Loucy (cell line): ENCODE data around the gene NLGN1.

Experiments
- H2AFZ ChIP-seq: fragments of 200-600 bp; sonication (generic); 2 replicates; pipeline ENCODE4 v1.6.0; 2016; ENCODE audit warnings: antibody characterized with exemption, mild to moderate bottlenecking, low read length, moderate library complexity
- H3F3A ChIP-seq: fragments of 200-600 bp; 2 replicates; pipeline ENCODE4 v1.6.0; 2016; ENCODE audit warnings: antibody characterized with exemption, low read depth, mild to moderate bottlenecking
- H3K27me3 ChIP-seq: fragments of 200-600 bp; sonication (generic); 2 replicates; pipeline ENCODE4 v1.6.1; 2014; ENCODE audit warnings: low read length, mild to moderate bottlenecking; ENCODE audit not compliant: insufficient read depth, poor library complexity, severe bottlenecking
- H3K36me3 ChIP-seq: fragments of 200-600 bp; sonication (generic); 2 replicates; pipeline ENCODE4 v1.6.1; 2016; ENCODE audit warnings: low read length; ENCODE audit not compliant: insufficient read depth
- H3K4me1 ChIP-seq: fragments of 200-600 bp; sonication (generic); 2 replicates; pipeline ENCODE4 v1.5.1; 2014; ENCODE audit warnings: low read length, mild to moderate bottlenecking; ENCODE audit not compliant: insufficient read depth, poor library complexity, severe bottlenecking
- H3K4me2 ChIP-seq: fragments of 200-600 bp; sonication (generic); 2 replicates; pipeline ENCODE4 v1.6.0; 2014; ENCODE audit warnings: antibody characterized with exemption, low read length, low read depth, mild to moderate bottlenecking; ENCODE audit not compliant: poor library complexity, severe bottlenecking
- H3K4me3 ChIP-seq: fragments of 200-600 bp; sonication (generic); 2 replicates; pipeline ENCODE4 v1.5.1; 2014; ENCODE audit warnings: low read length, mild to moderate bottlenecking, mixed read lengths; ENCODE audit not compliant: poor library complexity, severe bottlenecking
- H3K79me2 ChIP-seq: fragments of 200-600 bp; sonication (generic); 2 replicates; pipeline ENCODE4 v1.6.1; 2014; ENCODE audit warnings: low read length; ENCODE audit not compliant: insufficient read depth
- H3K9ac ChIP-seq: fragments of 200-600 bp; sonication (generic); 2 replicates; pipeline ENCODE4 v1.6.0; 2014; ENCODE audit warnings: mild to moderate bottlenecking, low read depth, low read length, moderate library complexity; ENCODE audit not compliant: poor library complexity, severe bottlenecking
- H3K9me2 ChIP-seq: fragments of 200-600 bp; sonication (generic); replicated peaks from 2 replicates; pipeline ENCODE4 v1.6.1; 2016; ENCODE audit warnings: low read depth, low read length, mixed read lengths
- H3K9me3 ChIP-seq: fragments of 200-600 bp; sonication (generic); 2 replicates; pipeline ENCODE4 v1.6.1; 2014; ENCODE audit warnings: mild to moderate bottlenecking, antibody characterized with exemption, low read length, low read depth; ENCODE audit not compliant: insufficient read depth
- H4K20me1 ChIP-seq: fragments of 200-600 bp; sonication (generic); 2 replicates; pipeline ENCODE4 v1.6.0; 2014; ENCODE audit warnings: antibody characterized with exemption, low read length, mild to moderate bottlenecking; ENCODE audit not compliant: insufficient read depth, poor library complexity, severe bottlenecking
- EZH2phosphoT487 ChIP-seq: fragments of 200-600 bp; IDR thresholded peaks from 2 replicates; pipeline ENCODE4 v1.6.1; 2018; ENCODE audit warnings: antibody characterized with exemption, mild to moderate bottlenecking, moderate library complexity, borderline replicate concordance
- TF ChIP-seq, protein P1 (sequence below): fragments of 200-600 bp; sonication (generic); conservative IDR thresholded peaks from 2 replicates; pipeline ENCODE4 v1.5.1; 2014; ENCODE audit warnings: mild to moderate bottlenecking, antibody characterized with exemption, low read length

Gene NLGN1

DNA sequence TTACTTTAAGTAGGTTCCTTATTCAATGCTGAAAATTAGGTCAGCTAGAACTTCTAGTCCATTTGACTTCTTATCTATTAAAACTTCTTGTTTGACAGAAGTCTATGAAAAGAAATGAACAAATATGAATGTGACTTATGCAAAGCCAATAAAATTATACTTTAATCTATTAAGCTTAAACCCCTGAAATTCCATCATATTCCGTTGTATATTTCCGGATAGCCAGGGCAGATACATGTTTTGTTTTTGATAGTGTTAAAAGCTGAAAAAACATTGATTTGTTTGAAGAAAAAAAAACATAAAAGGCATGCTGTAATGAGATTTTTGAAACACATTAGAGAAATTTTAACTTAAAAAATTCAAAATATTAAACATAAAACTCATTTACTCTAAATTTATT, 794.4 kb downstream of the NLGN1 start:
- H3K4me1 ChIP-seq: no peaks in the 10 kb centered on the region
- H3K36me3 ChIP-seq: no peaks in the 10 kb centered on the region
- H2AFZ ChIP-seq: no peak overlapping the region
- no peaks in the 10 kb centered on the region for H3K27me3 ChIP-seq
- no peak overlapping the region for H3K4me2 ChIP-seq
- no peaks in the 10 kb centered on the region for H3K9me3 ChIP-seq
- H3F3A ChIP-seq: no peaks in the 10 kb centered on the region
- no peak for TF ChIP-seq EZH2phosphoT487
- TF ChIP-seq, protein P1, sequence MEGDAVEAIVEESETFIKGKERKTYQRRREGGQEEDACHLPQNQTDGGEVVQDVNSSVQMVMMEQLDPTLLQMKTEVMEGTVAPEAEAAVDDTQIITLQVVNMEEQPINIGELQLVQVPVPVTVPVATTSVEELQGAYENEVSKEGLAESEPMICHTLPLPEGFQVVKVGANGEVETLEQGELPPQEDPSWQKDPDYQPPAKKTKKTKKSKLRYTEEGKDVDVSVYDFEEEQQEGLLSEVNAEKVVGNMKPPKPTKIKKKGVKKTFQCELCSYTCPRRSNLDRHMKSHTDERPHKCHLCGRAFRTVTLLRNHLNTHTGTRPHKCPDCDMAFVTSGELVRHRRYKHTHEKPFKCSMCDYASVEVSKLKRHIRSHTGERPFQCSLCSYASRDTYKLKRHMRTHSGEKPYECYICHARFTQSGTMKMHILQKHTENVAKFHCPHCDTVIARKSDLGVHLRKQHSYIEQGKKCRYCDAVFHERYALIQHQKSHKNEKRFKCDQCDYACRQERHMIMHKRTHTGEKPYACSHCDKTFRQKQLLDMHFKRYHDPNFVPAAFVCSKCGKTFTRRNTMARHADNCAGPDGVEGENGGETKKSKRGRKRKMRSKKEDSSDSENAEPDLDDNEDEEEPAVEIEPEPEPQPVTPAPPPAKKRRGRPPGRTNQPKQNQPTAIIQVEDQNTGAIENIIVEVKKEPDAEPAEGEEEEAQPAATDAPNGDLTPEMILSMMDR: no peak
- no peaks in the 10 kb centered on the region for H3K79me2 ChIP-seq
- no peak overlapping the region for H3K9ac ChIP-seq
- H3K9me2 ChIP-seq: no peaks in the 10 kb centered on the region
- no peak overlapping the region for H3K4me3 ChIP-seq
- H4K20me1 ChIP-seq: no peaks in the 10 kb centered on the region

DNA sequence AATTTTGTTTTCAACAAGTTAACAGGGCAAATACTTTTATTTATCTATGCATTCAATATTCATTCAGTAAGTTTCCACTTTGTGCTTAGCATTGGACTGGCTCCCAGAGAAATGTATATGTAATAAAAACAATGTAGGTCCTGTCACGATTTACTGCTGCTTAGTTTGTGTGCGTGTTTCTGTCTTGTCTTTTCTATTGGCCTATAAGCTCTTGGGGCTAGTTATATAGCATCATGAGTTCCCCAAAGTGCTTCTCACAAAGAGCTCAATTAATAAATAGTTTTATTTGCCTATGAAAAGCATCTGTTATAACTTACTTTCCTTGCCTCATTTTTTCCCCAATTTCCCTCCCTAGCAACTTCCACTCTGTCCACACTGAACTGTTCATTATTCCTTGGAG, 794.9 kb downstream of the NLGN1 start:
- Histone ChIP-seq H3K36me3 (no peaks in the 10 kb centered on the region), H3K9ac (no peak overlapping the region), H3K4me3 (no peak overlapping the region), H3K9me2 (no peaks in the 10 kb centered on the region), H3K79me2 (no peaks in the 10 kb centered on the region), H3F3A (no peaks in the 10 kb centered on the region), H3K4me2 (no peak overlapping the region), H3K27me3 (no peaks in the 10 kb centered on the region), H2AFZ (no peak overlapping the region), H3K4me1 (no peaks in the 10 kb centered on the region), H4K20me1 (no peaks in the 10 kb centered on the region), H3K9me3 (no peaks in the 10 kb centered on the region)
- TF ChIP-seq EZH2phosphoT487: no peak
- TF ChIP-seq, protein P1: no peak

DNA sequence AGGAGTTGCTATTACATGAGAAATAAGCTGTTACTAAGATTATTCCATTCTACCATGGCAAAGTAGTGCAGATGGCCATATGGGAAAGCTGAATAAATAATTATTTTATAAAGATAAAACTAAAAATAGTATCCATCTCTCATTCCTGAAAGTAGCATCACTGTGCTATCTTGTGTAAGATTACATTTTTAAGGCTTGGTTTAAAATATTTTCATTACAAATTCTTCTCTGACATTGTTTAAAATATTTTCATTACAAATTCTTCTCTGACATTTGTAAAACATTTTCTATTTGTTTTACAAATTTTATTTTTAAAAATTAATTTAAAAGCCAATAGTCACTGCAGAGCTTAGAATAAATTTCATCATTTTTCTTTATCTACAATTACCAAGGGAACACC, 796.1 kb downstream of the NLGN1 start:
- H3F3A ChIP-seq: no peaks in the 10 kb centered on the region
- no peak for TF ChIP-seq EZH2phosphoT487
- TF ChIP-seq, protein P1: no peak
- no peak overlapping the region for H2AFZ ChIP-seq
- no peaks in the 10 kb centered on the region for H3K79me2 ChIP-seq
- no peaks in the 10 kb centered on the region for H3K36me3 ChIP-seq
- no peak overlapping the region for H3K4me2 ChIP-seq
- H3K9ac ChIP-seq: no peak overlapping the region
- no peaks in the 10 kb centered on the region for H3K9me3 ChIP-seq
- H3K4me3 ChIP-seq: no peak overlapping the region
- H4K20me1 ChIP-seq: no peaks in the 10 kb centered on the region
- no peaks in the 10 kb centered on the region for H3K4me1 ChIP-seq
- no peaks in the 10 kb centered on the region for H3K27me3 ChIP-seq
- H3K9me2 ChIP-seq: no peaks in the 10 kb centered on the region
